NCI-H446 treated with DMSO at 0.1 percent for 48 hours (cell line): Measurements from ENCODE around the gene TECPR2.
"Not testable (repeated sequence)": the region's sequence is repeated elsewhere in the genome, so short reads cannot be mapped to it uniquely, and the experiment has no call there.

Experiments used
- DNase-seq: peaks from one replicate; lab custom pipeline; 2025; lab: John Stamatoyannopoulos, UW

TECPR2 gene

DNA sequence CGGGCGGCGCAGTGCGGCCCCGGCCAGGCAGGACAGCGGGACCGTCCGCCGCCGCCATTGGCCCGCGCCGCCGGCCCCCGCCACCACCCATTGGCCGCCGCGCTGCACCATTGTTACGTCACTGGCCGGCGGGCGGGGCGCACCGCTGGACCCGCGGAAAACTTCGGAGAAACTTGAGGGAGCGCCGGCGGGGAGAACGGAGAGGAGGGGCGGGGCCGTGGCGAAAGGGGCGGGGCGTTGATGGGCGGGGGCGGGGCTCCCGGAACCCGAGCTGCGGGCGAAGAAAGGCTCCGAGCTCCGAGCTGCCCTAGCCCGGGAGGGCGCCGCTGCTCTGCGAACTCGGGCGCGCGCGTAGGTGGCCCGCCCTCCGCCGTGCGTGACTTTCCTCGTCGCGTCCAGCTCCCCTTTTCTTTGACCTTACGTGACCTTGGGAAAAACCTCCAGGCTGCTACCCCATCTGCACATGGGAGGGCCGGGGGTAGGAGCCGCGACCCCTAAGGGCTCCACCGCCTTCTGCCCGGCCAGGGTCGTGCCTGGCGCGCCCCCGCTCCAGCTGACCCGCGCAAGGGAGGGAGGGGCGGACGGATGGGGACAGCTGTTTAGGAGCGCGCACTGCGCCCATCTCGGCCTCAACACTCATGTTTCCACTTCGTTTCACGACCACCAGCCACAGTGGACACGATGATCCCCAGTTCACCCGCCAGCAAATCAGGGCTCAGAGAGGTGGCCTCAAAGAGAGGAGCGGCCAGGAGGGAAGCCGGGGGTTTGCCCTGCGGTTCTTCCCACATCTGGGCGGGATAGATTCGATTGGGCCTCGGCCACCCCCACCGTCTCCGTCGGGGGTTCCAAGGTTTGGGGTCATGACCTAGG lies 147.2 kb downstream of the TECPR2 start, which contains the start of gene ANKRD9:
ANKRD9 (minus strand) TSS at position 31 of the 870 bp plus-strand sequence. CDS start 1,887 bp downstream, outside the sequence.
- DNase-seq: peak; percentile 85

- DNase-seq: no peak
Measured at GRCh38 chr14:102510616-102511520, 148.1 kb downstream of the TECPR2 start.

GRCh38 chr14:102511538-102511937 lies 148.8 kb downstream of the TECPR2 start:
- DNase-seq: no peak

DNA sequence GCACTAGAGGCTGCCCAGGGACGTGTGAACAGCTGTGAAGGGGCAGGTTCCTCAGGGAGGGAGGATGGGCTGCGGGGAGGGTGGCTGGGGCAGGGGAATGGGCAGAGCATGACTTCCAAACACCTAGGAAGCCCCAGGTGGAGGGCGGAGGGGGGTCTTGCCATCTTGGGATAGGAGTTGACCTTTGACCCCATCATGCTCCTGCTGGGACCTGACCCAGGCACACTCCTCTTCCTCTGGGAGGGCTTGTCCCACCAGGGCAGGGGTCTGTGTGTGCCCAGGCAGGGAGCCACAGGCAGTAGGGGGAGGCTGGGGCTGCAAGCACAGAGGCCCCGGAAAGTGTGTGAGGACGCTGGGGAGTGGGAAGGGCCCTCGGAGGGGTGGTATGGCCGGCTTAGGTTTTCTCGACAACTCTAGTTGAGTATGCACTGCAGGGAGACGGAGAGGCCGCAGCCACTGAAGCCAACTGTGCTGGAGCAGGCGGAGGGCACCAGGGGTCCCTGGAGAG lies 150.1 kb downstream of the TECPR2 start:
- DNase-seq: no peak

DNA sequence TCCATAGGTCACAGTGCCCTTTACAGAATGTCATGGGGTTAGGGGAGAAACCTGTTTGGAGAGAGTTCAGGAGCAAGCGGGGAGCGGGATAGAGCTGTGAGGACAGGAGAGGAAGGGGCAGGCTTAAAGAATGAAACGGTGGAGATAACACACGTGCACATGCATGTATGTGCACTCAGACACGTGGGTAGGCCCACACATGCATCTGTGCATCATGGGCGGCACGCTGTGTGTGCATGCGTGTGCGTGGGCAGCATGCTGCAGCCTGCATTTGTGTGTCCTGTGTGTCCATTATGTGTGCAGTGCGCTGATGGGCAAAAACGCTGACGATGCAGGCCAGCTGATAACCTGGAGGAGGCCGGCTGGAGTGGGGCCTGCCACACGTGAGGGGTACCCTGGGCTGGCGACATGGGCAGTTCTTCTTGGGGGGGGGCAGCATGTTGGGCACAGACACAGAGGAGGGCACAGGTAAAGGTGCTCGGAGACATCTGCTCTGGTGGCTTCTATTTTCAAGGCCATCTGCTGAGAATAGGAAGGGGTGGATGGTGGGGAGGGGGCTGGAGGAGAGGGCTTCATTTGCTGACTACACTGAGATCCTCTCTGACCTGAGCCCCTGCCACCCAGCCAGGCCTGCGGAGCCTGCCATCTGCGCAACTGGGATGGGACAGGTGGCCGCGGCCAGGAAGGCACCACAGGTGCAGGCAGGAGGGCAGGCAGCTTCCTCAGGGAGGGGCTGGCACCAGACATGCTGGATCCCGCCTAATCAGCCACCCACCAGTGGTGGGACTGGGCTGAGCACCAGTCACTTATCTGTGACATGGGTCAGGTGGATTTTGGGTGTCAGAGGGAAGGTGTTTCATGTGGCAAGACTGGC lies 151.4 kb downstream of the TECPR2 start:
- DNase-seq: no peak

- no peak for DNase-seq
Measured at GRCh38 chr14:102514987-102515733, 152.4 kb downstream of the TECPR2 start.

DNA sequence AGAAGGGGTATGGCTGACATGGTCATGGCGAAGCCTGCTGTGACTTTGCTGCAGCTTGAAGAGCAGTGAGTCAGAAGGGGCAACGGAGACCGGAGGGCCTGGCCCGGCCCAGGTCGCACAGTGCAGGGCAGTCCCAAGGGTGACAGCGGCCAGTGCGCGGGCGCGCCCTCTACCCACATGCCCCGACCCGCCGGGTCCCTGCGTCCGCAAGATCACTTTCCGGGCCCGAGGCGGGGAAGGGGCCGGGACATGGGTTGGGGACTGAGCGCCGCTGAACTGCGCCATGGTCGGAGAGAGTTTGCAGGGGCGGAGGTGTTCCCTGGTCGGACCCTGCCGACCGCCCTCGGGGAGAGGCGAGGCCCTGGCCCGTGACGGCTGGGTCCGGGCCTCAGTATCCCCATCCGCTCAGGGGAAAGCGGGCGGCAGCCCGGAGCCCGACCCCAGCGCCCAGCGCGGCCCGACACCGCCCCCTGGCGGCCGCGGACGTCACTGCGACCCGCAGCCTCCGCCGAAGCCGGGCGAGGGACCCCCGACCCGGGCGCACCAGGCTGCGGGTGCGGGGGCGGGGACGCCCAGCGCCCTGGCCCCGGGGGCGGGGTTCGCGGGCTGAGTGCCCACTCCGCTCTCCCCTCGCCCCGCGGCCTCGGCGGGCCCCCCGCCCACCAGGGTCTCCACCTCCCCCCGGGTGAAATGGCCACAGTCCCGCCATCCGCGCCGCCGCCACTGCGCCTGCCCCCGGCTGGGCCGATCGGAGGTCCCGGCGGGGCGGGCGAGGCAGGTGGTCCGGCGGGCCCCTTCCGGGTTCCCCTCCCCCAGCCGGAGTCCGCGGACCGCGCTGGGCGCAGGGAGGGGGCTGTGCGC lies 154.0 kb downstream of the TECPR2 start:
- DNase-seq: no peak

DNA sequence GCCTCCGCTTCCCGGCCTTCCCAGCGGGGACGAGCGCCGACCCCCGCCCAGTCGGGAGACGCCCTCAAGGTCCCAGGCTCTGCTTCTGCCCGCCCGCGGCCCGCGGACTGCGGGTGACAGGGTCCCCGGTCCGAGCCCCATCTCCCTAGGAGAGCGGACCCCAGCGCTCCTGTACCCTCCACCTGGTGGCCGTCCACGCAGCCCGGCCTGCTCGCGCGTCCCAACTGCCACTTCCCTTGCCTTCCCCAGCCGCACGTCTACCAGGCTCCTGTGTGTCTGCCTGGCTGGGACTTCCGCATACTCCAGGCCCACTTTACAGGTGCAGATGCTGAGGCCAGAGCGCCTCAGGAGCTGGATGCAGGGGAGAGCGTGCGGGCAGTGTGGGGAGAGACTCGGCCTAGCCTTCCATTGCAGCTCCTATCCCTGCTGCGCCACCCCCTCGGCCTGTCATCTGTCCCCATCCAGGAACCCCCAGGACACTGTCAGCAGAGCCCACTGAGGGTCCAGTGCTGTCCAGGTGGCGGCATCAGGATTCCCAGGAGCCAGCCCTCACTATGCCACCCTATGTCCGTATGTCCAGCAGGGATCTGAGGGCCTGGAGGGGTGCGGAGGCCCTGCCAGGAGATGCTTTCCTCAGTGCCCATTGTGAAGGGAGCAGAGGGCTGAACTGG lies 154.8 kb downstream of the TECPR2 start:
- DNase-seq: no peak

DNA sequence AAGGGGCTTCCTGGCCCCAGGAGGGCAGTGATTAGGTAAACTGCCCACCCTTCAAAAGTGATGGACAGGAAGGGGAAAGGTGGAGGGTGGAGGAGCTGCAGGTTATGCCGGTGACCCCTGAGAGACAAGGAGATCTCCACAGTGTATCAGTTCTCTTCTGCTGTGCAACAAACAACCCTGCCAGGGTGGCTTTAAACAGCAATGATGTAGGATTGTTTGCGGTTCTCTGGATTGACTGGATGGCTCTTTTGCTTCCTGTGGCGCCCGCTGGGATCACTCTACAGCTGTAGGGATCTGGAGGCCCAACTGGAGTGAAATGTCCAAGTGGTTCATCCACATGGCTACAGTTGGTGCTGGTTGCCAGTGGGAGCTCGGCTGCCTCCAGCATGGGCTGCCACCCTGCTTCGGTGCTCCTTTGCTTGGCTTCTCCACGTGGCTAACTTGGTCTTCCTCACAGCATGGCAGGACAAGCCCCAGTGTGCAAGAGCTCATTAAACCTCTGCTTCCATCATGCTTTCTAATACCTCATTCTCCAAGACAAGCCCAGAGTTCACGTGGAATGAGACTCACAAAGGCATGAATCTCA lies 155.4 kb downstream of the TECPR2 start:
- no peak for DNase-seq

DNA sequence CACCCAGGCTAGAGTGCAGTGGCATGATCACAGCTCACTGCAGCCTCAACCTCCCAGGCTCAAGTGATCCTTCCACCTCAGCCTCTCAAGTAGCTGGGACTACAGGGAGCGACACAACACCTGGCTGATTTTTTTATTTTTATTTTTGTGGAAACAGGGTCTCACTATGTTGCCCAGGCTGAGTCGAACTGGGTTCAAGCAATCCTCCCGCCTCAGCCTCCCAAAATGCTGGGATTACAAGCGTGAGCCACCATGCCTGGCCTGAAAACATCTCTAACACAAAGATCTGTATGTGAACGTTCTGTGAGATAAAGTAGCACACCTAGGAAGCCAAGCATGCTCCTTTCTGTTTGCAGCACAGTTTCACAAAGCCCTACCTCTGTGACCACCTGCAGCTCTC lies 157.0 kb downstream of the TECPR2 start:
- DNase-seq: not testable (repeated sequence)

DNA sequence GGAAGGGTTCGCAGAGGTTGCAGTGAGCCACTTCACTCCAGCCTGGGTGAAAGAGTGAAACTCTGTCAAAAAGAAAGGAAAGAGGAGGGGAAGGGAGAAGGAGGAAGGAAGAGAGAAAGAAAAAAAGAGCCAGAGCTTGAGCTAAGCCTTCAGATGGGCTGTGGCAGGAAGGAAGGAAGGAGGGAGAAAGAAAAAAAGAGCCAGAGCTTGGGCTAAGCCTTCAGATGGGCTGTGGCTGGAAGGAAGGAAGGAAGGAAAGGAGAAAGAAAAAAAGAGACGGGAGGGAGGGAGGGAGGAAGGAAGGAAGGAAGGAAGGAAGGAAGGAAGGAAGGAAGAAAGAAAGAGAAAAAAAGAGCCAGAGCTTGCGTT lies 160.4 kb downstream of the TECPR2 start:
- DNase-seq: no peak

- no peak for DNase-seq
Measured at GRCh38 chr14:102523569-102524450, 161.1 kb downstream of the TECPR2 start.

DNA sequence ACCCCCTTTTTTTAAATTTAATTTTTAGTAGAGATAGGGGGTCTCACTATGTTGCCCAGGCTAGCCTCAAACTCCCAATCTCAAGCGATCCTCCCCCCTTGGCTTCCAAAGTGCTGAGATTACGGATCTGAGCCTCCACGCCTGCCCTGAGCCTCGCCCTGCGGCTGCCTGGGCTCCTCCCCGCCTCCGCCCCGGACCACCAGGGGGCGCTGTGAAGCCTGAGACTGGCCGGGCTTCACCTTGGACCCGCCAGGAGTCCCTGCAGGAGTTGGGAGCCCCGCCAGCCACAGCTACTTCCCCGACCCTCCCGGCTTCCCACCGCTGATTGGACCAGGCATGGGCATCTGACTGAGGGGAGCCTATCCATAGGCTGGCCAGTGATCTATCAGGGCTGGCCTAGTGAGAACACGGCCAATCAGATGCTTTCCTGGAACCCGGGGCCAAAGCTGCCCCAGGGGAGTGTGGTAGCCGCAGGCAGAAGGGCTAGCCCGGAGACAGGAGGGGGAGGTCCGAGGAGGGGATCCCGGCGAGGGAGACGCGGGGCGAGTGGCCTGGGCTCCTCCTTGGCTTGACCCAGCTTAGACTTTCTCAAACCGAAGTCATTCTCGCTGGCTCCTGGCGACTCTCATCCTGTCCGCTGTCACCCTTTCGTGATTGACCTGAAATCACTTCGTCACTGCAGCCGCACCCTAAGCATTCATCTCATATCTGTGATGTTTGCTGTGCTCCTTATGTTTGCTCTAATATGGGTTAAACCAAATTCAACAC lies 161.9 kb downstream of the TECPR2 start:
- DNase-seq: peak; percentile 99

- peak; percentile 58 for DNase-seq
Measured at GRCh38 chr14:102525219-102525928, 162.6 kb downstream of the TECPR2 start.

DNA sequence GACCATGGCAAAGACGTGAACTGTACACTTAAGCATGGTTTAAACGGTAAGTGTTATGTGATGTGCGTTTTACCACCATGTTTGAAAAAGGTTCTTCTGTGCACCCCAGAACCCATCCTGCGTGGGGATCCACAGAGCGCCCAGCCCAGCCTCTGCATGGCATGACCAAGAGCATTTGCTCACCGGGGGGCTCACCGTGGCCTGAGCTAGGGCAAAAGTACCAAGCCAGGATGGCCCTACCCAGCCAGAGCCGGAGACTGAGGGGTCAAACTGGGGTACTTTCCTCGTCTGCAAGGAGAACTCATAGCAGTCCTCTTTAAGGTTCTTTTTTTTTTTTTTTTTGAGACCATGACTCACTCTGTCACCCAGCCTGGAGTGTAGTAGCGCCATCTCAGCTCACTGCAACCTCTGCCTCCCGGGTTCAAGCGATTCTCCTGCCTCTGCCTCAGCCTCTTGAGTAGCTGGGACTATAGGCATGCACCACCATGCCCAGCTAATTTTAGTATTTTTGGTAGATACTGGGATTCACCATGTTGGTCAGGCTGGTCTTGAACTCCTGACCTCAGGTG lies 163.3 kb downstream of the TECPR2 start:
- no peak for DNase-seq
